Measurements from ENCODE around the gene MCM9. TPM values are rescaled to one million over a fixed set of nuclear protein-coding genes. Genes with fewer than 3 reads are reported as not detected.

MCM9 gene
- polyA plus RNA-seq, 3 donors = 9.4 to 11.9 (median 9.8) TPM

DNA sequence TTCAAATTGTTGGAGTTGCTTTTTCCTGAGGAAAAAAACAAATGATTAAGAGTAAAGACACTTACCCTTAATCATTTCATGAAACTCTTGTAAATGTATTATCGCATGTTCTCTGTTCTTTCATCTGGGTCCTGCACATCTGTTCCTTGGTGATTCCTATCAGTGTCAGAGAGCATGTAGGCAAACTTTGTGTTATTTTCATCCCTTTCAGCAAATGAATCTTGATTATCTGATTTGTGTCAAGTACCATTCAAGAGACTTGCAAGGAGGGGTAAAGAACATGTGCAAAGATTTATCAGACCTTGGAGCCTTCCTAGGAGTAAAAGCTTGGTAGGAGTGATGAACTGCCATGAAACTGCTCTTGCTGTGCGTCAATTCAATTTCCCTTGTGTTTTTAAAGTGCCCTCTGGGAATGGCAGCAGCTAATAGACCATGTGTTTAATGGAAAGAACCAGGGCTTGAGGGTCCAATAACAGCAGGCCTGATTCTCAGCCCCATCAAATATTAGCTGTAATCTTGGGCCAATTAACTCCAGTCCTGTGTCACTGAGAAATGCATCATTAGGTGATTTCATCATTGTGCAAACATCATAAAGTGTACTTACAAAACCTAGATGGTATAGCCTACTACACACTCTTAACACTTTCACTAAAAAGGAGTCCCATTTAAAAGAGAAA is 164.7 kb downstream of the MCM9 start:
- H3K27me3 Mint-ChIP-seq (ENCODE audit: low read depth in 3 of 3) = peaks cover 0 to 2% (median 0%) of the 10 kb centered on the region in 3 donors
- H3K9me3 Mint-ChIP-seq = peaks cover 0 to 1% (median 0%) of the 10 kb centered on the region in 7 donors
- Histone ChIP-seq H2AFZ (ENCODE audit: insufficient read depth, low read depth, low read length, poor library complexity, severe bottlenecking) (peak overlapping the region; percentile 23), H3K9me3 (replicated peaks in 1 of 2; ENCODE audit: control insufficient read depth in 1 of 2, insufficient read depth in 1 of 2, low read length in 2 of 2) (no peaks in the 10 kb centered on the region), H4K20me1 (ENCODE audit: insufficient read depth, low read length) (no peaks in the 10 kb centered on the region), H3K27me3 (ENCODE audit: control insufficient read depth in 2 of 2, insufficient read depth in 2 of 2, low read length in 2 of 2) (no peaks in the 10 kb centered on the region), H3K27ac (ENCODE audit: low read depth in 1 of 2, low read length in 2 of 2) (peak overlapping the region in 1 of 2 donors; percentile 73), H3K4me1 (ENCODE audit: control insufficient read depth in 1 of 2, insufficient read depth in 2 of 2, low read length in 2 of 2) (peaks cover 58 to 61% of the 10 kb centered on the region in 2 donors), H3K4me3 (replicated peaks in 1 of 3; ENCODE audit: low read depth in 2 of 3, low read length in 3 of 3) (no peak overlapping the region), H3K4me2 (replicated peaks; ENCODE audit: extremely low read depth, low read length, poor library complexity, severe bottlenecking) (no peak overlapping the region), H3K79me2 (ENCODE audit: insufficient read depth, low read length) (no peaks in the 10 kb centered on the region), H3K36me3 (replicated peaks in 1 of 2; ENCODE audit: control insufficient read depth in 1 of 2, insufficient read depth in 2 of 2, low read length in 2 of 2) (no peaks in the 10 kb centered on the region), H3K9ac (ENCODE audit: insufficient read depth, low read length, poor library complexity, severe bottlenecking) (no peak overlapping the region)
- H3K4me3 Mint-ChIP-seq = no peak overlapping the region
- WGBS (ENCODE audit: insufficient coverage) = 90% methylated on average over 2 of the region's 2 CpGs
- TF ChIP-seq, protein P1, sequence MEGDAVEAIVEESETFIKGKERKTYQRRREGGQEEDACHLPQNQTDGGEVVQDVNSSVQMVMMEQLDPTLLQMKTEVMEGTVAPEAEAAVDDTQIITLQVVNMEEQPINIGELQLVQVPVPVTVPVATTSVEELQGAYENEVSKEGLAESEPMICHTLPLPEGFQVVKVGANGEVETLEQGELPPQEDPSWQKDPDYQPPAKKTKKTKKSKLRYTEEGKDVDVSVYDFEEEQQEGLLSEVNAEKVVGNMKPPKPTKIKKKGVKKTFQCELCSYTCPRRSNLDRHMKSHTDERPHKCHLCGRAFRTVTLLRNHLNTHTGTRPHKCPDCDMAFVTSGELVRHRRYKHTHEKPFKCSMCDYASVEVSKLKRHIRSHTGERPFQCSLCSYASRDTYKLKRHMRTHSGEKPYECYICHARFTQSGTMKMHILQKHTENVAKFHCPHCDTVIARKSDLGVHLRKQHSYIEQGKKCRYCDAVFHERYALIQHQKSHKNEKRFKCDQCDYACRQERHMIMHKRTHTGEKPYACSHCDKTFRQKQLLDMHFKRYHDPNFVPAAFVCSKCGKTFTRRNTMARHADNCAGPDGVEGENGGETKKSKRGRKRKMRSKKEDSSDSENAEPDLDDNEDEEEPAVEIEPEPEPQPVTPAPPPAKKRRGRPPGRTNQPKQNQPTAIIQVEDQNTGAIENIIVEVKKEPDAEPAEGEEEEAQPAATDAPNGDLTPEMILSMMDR (IDR thresholded peaks at IDR 0.05) = no peak
- peak overlapping the region; percentile 20 to 95 (median 86) for H3K27ac Mint-ChIP-seq
- peaks cover 0 to under 1% of the 10 kb centered on the region in 2 donors for H3K36me3 Mint-ChIP-seq
- peaks cover 58% of the 10 kb centered on the region for H3K4me1 Mint-ChIP-seq
- no peak for DNase-seq
- intact Hi-C loops (cut with micrococcal nuclease) = loop anchor here in 1 of 2 donors (5.0 to 10.0 kb wide), 2 partner anchors 33 to 115 kb away; partner anchors contain the start of gene CEP85L

DNA sequence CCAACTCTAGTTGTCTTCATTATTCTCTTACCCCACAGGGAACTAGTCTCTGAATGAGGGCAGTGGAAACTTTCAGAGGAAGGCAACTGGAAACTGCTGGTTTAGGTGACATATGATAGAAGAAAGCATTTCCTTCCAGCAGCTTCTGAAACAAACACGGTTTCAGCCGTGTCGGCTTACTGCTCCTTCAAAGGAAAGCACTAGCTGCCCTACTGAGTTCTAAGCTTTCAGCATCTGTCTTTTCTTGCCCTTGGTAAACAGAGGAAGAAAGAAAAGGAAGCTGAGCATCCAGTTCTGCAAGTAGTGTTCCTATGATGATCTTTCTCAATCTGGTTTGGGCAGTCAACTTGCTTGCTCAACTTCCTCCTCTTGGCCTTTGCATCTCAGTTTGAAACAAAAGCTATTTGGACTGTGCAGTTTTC is 166.0 kb downstream of the MCM9 start:
- Histone ChIP-seq H3K27ac (ENCODE audit: low read depth in 1 of 2, low read length in 2 of 2) (peak overlapping the region; percentile 86 to 91), H3K27me3 (ENCODE audit: control insufficient read depth in 2 of 2, insufficient read depth in 2 of 2, low read length in 2 of 2) (no peaks in the 10 kb centered on the region), H3K4me2 (replicated peaks; ENCODE audit: extremely low read depth, low read length, poor library complexity, severe bottlenecking) (peak overlapping the region; percentile 50), H3K9ac (ENCODE audit: insufficient read depth, low read length, poor library complexity, severe bottlenecking) (no peak overlapping the region), H4K20me1 (ENCODE audit: insufficient read depth, low read length) (no peaks in the 10 kb centered on the region), H3K4me1 (ENCODE audit: control insufficient read depth in 1 of 2, insufficient read depth in 2 of 2, low read length in 2 of 2) (peaks cover 71 to 74% of the 10 kb centered on the region in 2 donors), H3K79me2 (ENCODE audit: insufficient read depth, low read length) (no peaks in the 10 kb centered on the region), H2AFZ (ENCODE audit: insufficient read depth, low read depth, low read length, poor library complexity, severe bottlenecking) (peak overlapping the region; percentile 14), H3K36me3 (replicated peaks in 1 of 2; ENCODE audit: control insufficient read depth in 1 of 2, insufficient read depth in 2 of 2, low read length in 2 of 2) (no peaks in the 10 kb centered on the region), H3K9me3 (replicated peaks in 1 of 2; ENCODE audit: control insufficient read depth in 1 of 2, insufficient read depth in 1 of 2, low read length in 2 of 2) (no peaks in the 10 kb centered on the region), H3K4me3 (replicated peaks in 1 of 3; ENCODE audit: low read depth in 2 of 3, low read length in 3 of 3) (peak overlapping the region in 1 of 3 experiments; percentile 41)
- DNase-seq = peak; percentile 70 to 91 (median 82)
- TF ChIP-seq, protein P1 (IDR thresholded peaks at IDR 0.05) = no peak
- Mint-ChIP-seq H3K27me3 (ENCODE audit: low read depth in 3 of 3) (peaks cover 0 to 2% (median 0%) of the 10 kb centered on the region in 3 donors), H3K4me1 (peaks cover 68% of the 10 kb centered on the region), H3K9me3 (no peaks in the 10 kb centered on the region), H3K36me3 (peaks cover 0 to 2% of the 10 kb centered on the region in 2 donors), H3K4me3 (peak overlapping the region; percentile 40 to 60), H3K27ac (peak overlapping the region; percentile 84 to 96 (median 95))
- no CpG with 5 or more reads among the region's 3 CpGs for WGBS (ENCODE audit: insufficient coverage)
- intact Hi-C loops (cut with micrococcal nuclease) = no loop called here

All from CD14-positive monocyte (primary cell).